ENCODE measurements around the gene CARD11. TPM values are rescaled to one million over a fixed set of nuclear protein-coding genes. Genes with fewer than 3 reads are reported as not detected.

CARD11 gene
- total RNA-seq, 6 experiments from 2014 or later: not detected

DNA sequence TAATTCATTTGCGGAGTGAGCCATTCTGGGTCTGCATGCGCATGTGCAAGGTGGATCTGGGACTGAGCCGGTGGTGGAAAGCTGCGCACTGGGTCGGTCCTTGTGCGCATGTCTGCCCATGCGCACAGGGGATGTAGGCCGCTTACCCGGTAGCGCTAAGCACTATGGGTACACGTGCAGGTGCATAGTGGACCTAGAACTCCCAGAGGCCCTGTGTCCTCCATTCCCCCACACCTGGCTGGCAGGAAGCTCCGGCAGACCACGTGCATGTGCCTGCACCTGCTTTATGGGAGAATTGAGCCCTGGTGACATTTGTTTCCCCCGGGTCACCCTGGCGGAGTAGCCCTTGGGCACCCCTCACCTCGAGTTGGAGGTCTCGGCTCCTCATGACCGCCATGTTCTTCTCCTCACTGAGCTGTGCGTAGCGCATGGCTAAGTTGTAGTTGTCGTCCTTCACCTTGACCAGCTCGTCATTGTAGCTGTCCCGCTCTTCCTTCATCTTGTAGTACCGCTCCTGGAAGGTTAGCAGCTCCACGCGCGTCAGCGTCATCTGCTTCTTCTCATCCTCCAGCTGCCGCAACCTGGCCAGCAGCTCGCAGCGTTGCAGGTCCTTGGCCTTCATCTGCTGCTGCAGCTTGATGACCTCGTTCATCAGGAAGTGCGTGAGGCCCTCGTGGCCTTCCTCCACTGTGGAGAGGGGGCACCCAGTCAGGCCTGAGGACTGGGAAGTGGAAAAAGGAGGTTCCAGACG, 99.6 kb downstream of the CARD11 start:
- H3K4me3 Mint-ChIP-seq: no peak overlapping the region
- H3K9me3 Mint-ChIP-seq: no peaks in the 10 kb centered on the region
- TF ChIP-seq, protein P1, sequence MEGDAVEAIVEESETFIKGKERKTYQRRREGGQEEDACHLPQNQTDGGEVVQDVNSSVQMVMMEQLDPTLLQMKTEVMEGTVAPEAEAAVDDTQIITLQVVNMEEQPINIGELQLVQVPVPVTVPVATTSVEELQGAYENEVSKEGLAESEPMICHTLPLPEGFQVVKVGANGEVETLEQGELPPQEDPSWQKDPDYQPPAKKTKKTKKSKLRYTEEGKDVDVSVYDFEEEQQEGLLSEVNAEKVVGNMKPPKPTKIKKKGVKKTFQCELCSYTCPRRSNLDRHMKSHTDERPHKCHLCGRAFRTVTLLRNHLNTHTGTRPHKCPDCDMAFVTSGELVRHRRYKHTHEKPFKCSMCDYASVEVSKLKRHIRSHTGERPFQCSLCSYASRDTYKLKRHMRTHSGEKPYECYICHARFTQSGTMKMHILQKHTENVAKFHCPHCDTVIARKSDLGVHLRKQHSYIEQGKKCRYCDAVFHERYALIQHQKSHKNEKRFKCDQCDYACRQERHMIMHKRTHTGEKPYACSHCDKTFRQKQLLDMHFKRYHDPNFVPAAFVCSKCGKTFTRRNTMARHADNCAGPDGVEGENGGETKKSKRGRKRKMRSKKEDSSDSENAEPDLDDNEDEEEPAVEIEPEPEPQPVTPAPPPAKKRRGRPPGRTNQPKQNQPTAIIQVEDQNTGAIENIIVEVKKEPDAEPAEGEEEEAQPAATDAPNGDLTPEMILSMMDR (IDR thresholded peaks at IDR 0.05): no peak
- H3K4me1 Mint-ChIP-seq (ENCODE audit: low read depth): no peaks in the 10 kb centered on the region
- DNase-seq: no peak
- peaks cover 10% of the 10 kb centered on the region for H3K27me3 Mint-ChIP-seq (ENCODE audit: insufficient read depth)
- no peaks in the 10 kb centered on the region for H3K36me3 Mint-ChIP-seq (ENCODE audit: low read depth)
- H3K27ac Mint-ChIP-seq: no peak overlapping the region

DNA sequence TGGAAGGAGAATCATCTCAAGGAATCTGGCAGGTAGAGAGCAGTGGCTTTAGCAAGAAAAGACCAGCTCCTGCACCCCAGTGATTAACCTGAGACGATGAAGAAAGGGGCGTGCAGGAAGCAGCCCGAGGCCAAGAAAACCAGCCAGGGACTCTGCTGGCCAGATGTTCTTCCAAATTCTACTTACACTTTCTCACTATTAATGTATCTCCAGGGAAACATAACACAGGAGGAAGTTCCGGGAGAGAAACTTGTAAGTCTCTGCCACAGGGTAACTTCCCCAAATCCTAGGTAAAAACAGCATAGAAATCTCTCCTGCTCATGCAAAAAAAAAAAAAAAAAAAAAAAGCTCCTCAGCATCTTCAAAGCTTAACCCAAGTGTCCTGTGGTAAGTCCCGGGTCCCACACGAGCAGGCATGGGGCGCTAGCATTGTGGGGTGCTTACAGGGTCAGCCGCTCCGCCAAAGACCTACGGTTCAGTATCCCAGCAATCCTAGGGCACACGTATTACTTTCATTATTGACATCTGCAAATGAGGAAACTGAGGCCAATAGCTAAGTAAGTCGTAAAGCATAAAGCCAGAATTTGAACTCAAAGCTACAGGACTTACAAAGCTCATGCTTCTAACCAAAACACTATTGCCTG, 102.3 kb downstream of the CARD11 start:
- peaks cover 14% of the 10 kb centered on the region for H3K27me3 Mint-ChIP-seq (ENCODE audit: insufficient read depth)
- no peak overlapping the region for H3K4me3 Mint-ChIP-seq
- DNase-seq: no peak
- no peaks in the 10 kb centered on the region; the same call in 1 of the 2 replicates for H3K9me3 Mint-ChIP-seq
- H3K4me1 Mint-ChIP-seq (ENCODE audit: low read depth): no peaks in the 10 kb centered on the region
- H3K27ac Mint-ChIP-seq: no peak overlapping the region
- no peaks in the 10 kb centered on the region for H3K36me3 Mint-ChIP-seq (ENCODE audit: low read depth)
- TF ChIP-seq, protein P1 (IDR thresholded peaks at IDR 0.05): no peak

DNA sequence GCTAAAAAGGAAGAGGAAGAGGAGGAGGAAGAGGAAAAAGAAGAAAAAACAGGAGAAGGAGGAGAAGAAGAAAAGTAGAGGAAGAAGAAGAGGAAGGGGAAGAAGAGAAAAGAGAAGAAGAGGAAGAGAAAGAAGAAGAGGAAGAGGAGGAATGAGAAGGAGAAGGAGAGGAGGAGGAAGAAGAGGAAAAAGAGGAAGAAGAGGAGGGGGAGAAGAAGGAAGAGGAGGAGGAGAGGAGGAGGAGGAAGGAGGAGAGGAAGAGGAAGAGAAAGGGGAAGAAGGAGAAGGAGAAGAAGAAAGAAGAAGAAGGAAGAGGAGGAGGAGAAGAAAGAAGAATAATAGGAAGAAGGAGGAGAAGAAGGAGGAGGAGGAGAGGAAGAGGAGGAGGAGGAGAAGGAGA, 103.2 kb downstream of the CARD11 start:
- no peak overlapping the region for H3K4me3 Mint-ChIP-seq
- no peaks in the 10 kb centered on the region; the same call in 1 of the 2 replicates for H3K9me3 Mint-ChIP-seq
- no peaks in the 10 kb centered on the region for H3K36me3 Mint-ChIP-seq (ENCODE audit: low read depth)
- TF ChIP-seq, protein P1 (IDR thresholded peaks at IDR 0.05): no peak
- no peak overlapping the region for H3K27ac Mint-ChIP-seq
- no peak for DNase-seq
- H3K4me1 Mint-ChIP-seq (ENCODE audit: low read depth): no peaks in the 10 kb centered on the region
- peaks cover 14% of the 10 kb centered on the region for H3K27me3 Mint-ChIP-seq (ENCODE audit: insufficient read depth)

DNA sequence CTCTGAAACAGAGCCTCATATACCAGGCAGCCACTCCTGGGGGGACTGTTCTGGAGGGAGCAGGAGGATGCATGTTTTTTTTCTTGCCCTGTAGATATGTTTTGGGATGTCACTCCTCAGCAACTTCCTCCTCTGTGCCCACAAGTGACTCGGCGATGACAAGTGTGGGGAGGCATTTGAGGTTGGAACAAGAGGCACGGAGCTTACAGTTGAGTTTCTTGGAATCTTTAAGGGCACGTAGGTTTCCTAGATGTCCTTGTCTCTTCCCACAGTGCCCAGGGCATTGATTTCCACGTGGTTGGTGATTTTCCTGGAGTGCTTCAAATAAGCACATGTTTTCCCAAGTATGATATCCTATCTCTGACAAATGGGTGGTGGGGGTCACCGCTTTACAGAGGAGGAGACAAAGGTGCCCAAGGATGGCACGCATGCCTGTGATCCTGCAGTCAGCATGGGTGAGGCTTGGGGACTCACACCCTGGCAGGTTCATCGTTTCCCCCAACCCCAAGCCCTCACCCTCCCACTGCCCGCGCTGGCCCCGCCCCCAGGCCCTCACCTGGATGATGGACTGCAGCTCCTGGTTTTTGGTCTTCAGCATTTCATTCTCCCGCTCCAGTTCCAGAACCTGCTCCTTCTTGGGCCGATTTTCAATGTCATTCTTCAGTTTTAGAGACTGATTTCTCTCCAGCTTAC, 104.3 kb downstream of the CARD11 start:
- Mint-ChIP-seq H3K36me3 (ENCODE audit: low read depth) (no peaks in the 10 kb centered on the region), H3K4me1 (ENCODE audit: low read depth) (no peaks in the 10 kb centered on the region), H3K9me3 (no peaks in the 10 kb centered on the region; the same call in 1 of the 2 replicates), H3K27ac (no peak overlapping the region), H3K27me3 (ENCODE audit: insufficient read depth) (peaks cover 10% of the 10 kb centered on the region; the same call in 1 of the 2 replicates), H3K4me3 (no peak overlapping the region)
- DNase-seq: peak; percentile 7
- TF ChIP-seq, protein P1 (IDR thresholded peaks at IDR 0.05): no peak

GRCh38 chr7:2938514-2939192, 105.0 kb downstream of the CARD11 start:
- peaks cover 6% of the 10 kb centered on the region for H3K4me1 Mint-ChIP-seq (ENCODE audit: low read depth)
- no peak overlapping the region for H3K27ac Mint-ChIP-seq
- H3K9me3 Mint-ChIP-seq: no peaks in the 10 kb centered on the region; the same call in 1 of the 2 replicates
- TF ChIP-seq, protein P1 (IDR thresholded peaks at IDR 0.05): no peak
- no peaks in the 10 kb centered on the region for H3K36me3 Mint-ChIP-seq (ENCODE audit: low read depth)
- H3K27me3 Mint-ChIP-seq (ENCODE audit: insufficient read depth): peaks cover 11% of the 10 kb centered on the region
- H3K4me3 Mint-ChIP-seq: no peak overlapping the region
- DNase-seq: no peak

Measured in HFFc6 (cell line).